GM12801 (cell line): ENCODE data around the gene GPT2.

Source experiments
- CTCF ChIP-seq: IDR thresholded peaks from one replicate; pipeline ENCODE4 v1.5.1; 2011; ENCODE audit warnings: control low read depth; ENCODE audit not compliant: insufficient read length; ENCODE audit errors: extremely low read depth

GPT2 gene

GRCh38 chr16:46855389-46855788, 28.8 kb upstream of the GPT2 start:
- TF ChIP-seq CTCF, result no peak

GRCh38 chr16:46857368-46857945, 26.7 kb upstream of the GPT2 start:
- no peak for TF ChIP-seq CTCF

GRCh38 chr16:46858151-46858550, 26.0 kb upstream of the GPT2 start:
- TF ChIP-seq CTCF, result no peak

GRCh38 chr16:46859719-46860152, 24.4 kb upstream of the GPT2 start:
- TF ChIP-seq CTCF, result no peak

- TF ChIP-seq CTCF, result no peak
Observed at GRCh38 chr16:46862555-46863447, 21.4 kb upstream of the GPT2 start.

- no peak for TF ChIP-seq CTCF
Observed at GRCh38 chr16:46866286-46866685, 17.9 kb upstream of the GPT2 start.

- no peak for TF ChIP-seq CTCF
Observed at GRCh38 chr16:46871597-46871996, 12.6 kb upstream of the GPT2 start.
